SK-N-SH (cell line): Measurements from ENCODE around the gene BCAT1. TPM values are rescaled to one million over a fixed set of nuclear protein-coding genes. Genes with fewer than 3 reads are reported as not detected.

Experiments
- CTCF ChIA-PET: fragments of 300-600, 350-600 bp; formaldehyde crosslinking; extraction: SDS; loops from one replicate; lab custom pipeline; 2021; lab: Yijun Ruan, JAX
- POLR2A ChIA-PET: fragments of 350-600 bp; sonication (Branson Sonifier 250); formaldehyde crosslinking; extraction: SDS; loops from one replicate; lab custom pipeline; 2020; ENCODE audit warnings: antibody characterized with exemption, inconsistent platforms; lab: Yijun Ruan, JAX
- DNase-seq: peaks from one replicate; pipeline ENCODE4 v3.0.0; 2012
- H2AFZ ChIP-seq: fragments of 200-600 bp; sonication (generic); 2 replicates; pipeline ENCODE4 v1.8.1; 2016; ENCODE audit warnings: antibody characterized with exemption, mild to moderate bottlenecking, low read depth
- H3F3A ChIP-seq: fragments of 200-600 bp; sonication (generic); replicated peaks from 2 replicates; pipeline ENCODE3; 2016; ENCODE audit warnings: antibody characterized with exemption, mild to moderate bottlenecking; ENCODE audit not compliant: insufficient read depth
- H3K27ac ChIP-seq, 2 experiments: fragments of 200-500 bp in 1 of 2; fragments of 200-600 bp in 1 of 2; sonication (Bioruptor generic) in 1 of 2; sonication (generic), shearing (Covaris generic) in 1 of 2; 2 replicates each; pipeline versions ENCODE4 v1.5.1 to v1.6.1; 2014 to 2016; ENCODE audit warnings: low read depth in 2 of 2, inconsistent platforms in 1 of 2, low read length in 1 of 2, mild to moderate bottlenecking in 1 of 2, mixed read lengths in 1 of 2
- H3K27me3 ChIP-seq: fragments of 200-600 bp; sonication (generic), shearing (Covaris generic); 2 replicates; pipeline ENCODE4 v1.6.1; 2016; ENCODE audit warnings: mixed run types; ENCODE audit not compliant: insufficient read depth
- H3K36me3 ChIP-seq, 2 experiments: fragments of 200-500 bp in 1 of 2; fragments of 200-600 bp in 1 of 2; sonication (Bioruptor generic) in 1 of 2; sonication (generic) in 1 of 2; replicated peaks in 1 of 2; 2 replicates each; pipeline versions ENCODE3 to v1.5.1; 2014 to 2016; ENCODE audit warnings: low read length in 1 of 2, mild to moderate bottlenecking in 1 of 2; ENCODE audit not compliant: insufficient read depth in 2 of 2, control insufficient read depth in 1 of 2
- H3K4me1 ChIP-seq, 2 experiments: fragments of 200-500 bp in 1 of 2; fragments of 200-600 bp in 1 of 2; sonication (Bioruptor generic) in 1 of 2; sonication (generic), shearing (Covaris generic) in 1 of 2; 2 replicates each; pipeline versions ENCODE4 v1.5.1 to v1.6.1; 2014 to 2016; ENCODE audit warnings: low read depth in 1 of 2, low read length in 1 of 2, mixed run types in 1 of 2; ENCODE audit not compliant: insufficient read depth in 2 of 2, control insufficient read depth in 1 of 2
- H3K4me2 ChIP-seq: fragments of 200-600 bp; sonication (generic), shearing (Covaris generic); 2 replicates; pipeline ENCODE4 v1.6.1; 2017; ENCODE audit warnings: mixed run types
- H3K4me3 ChIP-seq, 2 experiments: fragments of 200-500 bp in 1 of 2; fragments of 200-600 bp in 1 of 2; sonication (Bioruptor generic) in 1 of 2; sonication (generic), shearing (Covaris generic) in 1 of 2; 2 replicates each; pipeline versions ENCODE4 v1.5.1 to v1.8.1; 2014 to 2016; ENCODE audit warnings: low read depth in 2 of 2, inconsistent platforms in 1 of 2, low read length in 1 of 2, mild to moderate bottlenecking in 1 of 2, mixed read lengths in 1 of 2, moderate library complexity in 1 of 2
- H3K79me2 ChIP-seq: fragments of 200-600 bp; sonication (generic); 2 replicates; pipeline ENCODE4 v1.8.1; 2017; ENCODE audit warnings: mild to moderate bottlenecking; ENCODE audit not compliant: insufficient read depth
- H3K9ac ChIP-seq: fragments of 200-600 bp; sonication (generic); 2 replicates; pipeline ENCODE4 v1.6.1; 2017; ENCODE audit warnings: mixed run types
- H3K9me2 ChIP-seq: fragments of 200-600 bp; sonication (generic); 2 replicates; pipeline ENCODE4 v1.6.1; 2017; ENCODE audit warnings: mixed run types
- H3K9me3 ChIP-seq: fragments of 200-600 bp; sonication (generic); 2 replicates; pipeline ENCODE4 v1.6.1; 2017; ENCODE audit warnings: mixed run types, mild to moderate bottlenecking, moderate library complexity
- H4K20me1 ChIP-seq: fragments of 200-600 bp; sonication (generic); 2 replicates; pipeline ENCODE4 v1.6.1; 2017; ENCODE audit warnings: mild to moderate bottlenecking, mixed run types; ENCODE audit not compliant: insufficient read depth
- ELF1 ChIP-seq: IDR thresholded peaks from 2 replicates; pipeline ENCODE4 v1.4.0; 2012
- FOXJ3 ChIP-seq: sonication (generic); formaldehyde crosslinking; IDR thresholded peaks from 2 replicates; pipeline ENCODE4 v1.5.1; 2020; ENCODE audit warnings: mild to moderate bottlenecking, missing genetic modification reagents
- GABPA ChIP-seq: IDR thresholded peaks from 2 replicates; pipeline ENCODE4 v1.4.0; 2012; ENCODE audit warnings: low read depth, mild to moderate bottlenecking
- MAX ChIP-seq: IDR thresholded peaks from 2 replicates; pipeline ENCODE4 v1.4.0; 2012; ENCODE audit warnings: low read depth
- MEF2A ChIP-seq: IDR thresholded peaks from 2 replicates; pipeline ENCODE4 v1.4.0; 2012; ENCODE audit warnings: low read depth, borderline replicate concordance
- NFIC ChIP-seq: IDR thresholded peaks from 2 replicates; pipeline ENCODE4 v1.4.0; 2012; ENCODE audit warnings: borderline replicate concordance
- NRF1 ChIP-seq: IDR thresholded peaks from 2 replicates; pipeline ENCODE4 v1.6.1; 2012; ENCODE audit warnings: low read depth, mild to moderate bottlenecking, low read length
- POLR2AphosphoS5 ChIP-seq: IDR thresholded peaks from 2 replicates; pipeline ENCODE4 v1.6.1; 2012; ENCODE audit warnings: low read depth, low read length
- RCOR1 ChIP-seq: fragments of 150-350 bp; IDR thresholded peaks from 2 replicates; pipeline ENCODE4 v1.6.1; 2017; ENCODE audit warnings: antibody characterized with exemption, low read length
- REST ChIP-seq: IDR thresholded peaks from 2 replicates; pipeline ENCODE4 v1.6.1; 2012; ENCODE audit warnings: mild to moderate bottlenecking, low read depth, low read length, moderate library complexity
- RFX5 ChIP-seq: IDR thresholded peaks from 2 replicates; pipeline ENCODE4 v1.6.1; 2012; ENCODE audit warnings: mild to moderate bottlenecking, improper control_type of control experiment, low read length
- RXRA ChIP-seq: IDR thresholded peaks from 2 replicates; pipeline ENCODE4 v1.4.0; 2012; ENCODE audit warnings: low read depth, mild to moderate bottlenecking, borderline replicate concordance
- SIN3A ChIP-seq: IDR thresholded peaks from 2 replicates; pipeline ENCODE4 v1.6.1; 2012; ENCODE audit warnings: low read depth, mild to moderate bottlenecking, low read length, moderate library complexity, borderline replicate concordance
- TAF1 ChIP-seq: IDR thresholded peaks from 2 replicates; pipeline ENCODE4 v1.6.1; 2012; ENCODE audit warnings: low read depth, mild to moderate bottlenecking, low read length, moderate library complexity, borderline replicate concordance
- TCF12 ChIP-seq: IDR thresholded peaks from 2 replicates; pipeline ENCODE4 v1.4.0; 2012
- TEAD4 ChIP-seq: IDR thresholded peaks from 2 replicates; pipeline ENCODE4 v1.4.0; 2012; ENCODE audit warnings: mild to moderate bottlenecking, borderline replicate concordance; ENCODE audit not compliant: insufficient read depth
- USF2 ChIP-seq: fragments of 150-350 bp; IDR thresholded peaks from 2 replicates; pipeline ENCODE4 v1.6.1; 2017; ENCODE audit warnings: antibody characterized with exemption, low read length, low read depth, borderline replicate concordance
- ZBTB33 ChIP-seq: IDR thresholded peaks from 2 replicates; pipeline ENCODE4 v1.4.0; 2012; ENCODE audit warnings: low read depth, borderline replicate concordance
- WGBS: methylation state at CpG from one replicate; pipeline ENCODE4 v1.1.6; 2017; ENCODE audit warnings: low lambda C conversion rate; 5-methylcytosine and 5-hydroxymethylcytosine counted together
- polyA plus RNA-seq, 3 experiments: library from polyadenylated mRNA; depleted of rRNA; stranded (reverse); fragments of >200 nt; gene quantifications; 2 replicates each; pipeline ENCODE4 v1.2.3, GENCODE V29; 2012

BCAT1 gene
- polyA plus RNA-seq, 1 of the 3 experiments (the other 2 are of a cell fraction), result 7.7 TPM

- CTCF ChIA-PET, result interaction anchor here (0.9 kb wide), 1 partner anchor 77 kb away, joined by 3 read pairs; no protein-coding TSS in a partner anchor
- H3K79me2 ChIP-seq, result peaks cover 92% of the 10 kb centered on the region
- DNase-seq, result no peak
These were observed 34.9 kb downstream of the BCAT1 start for GRCh38 chr12:24913953-24914352.

GRCh38 chr12:24913130-24913529 is 35.8 kb downstream of the BCAT1 start:
- Histone ChIP-seq H3K9me2 (no peaks in the 10 kb centered on the region), H3K79me2 (peaks cover 93% of the 10 kb centered on the region), H3K4me3 (no peak overlapping the region), H3K9ac (no peak overlapping the region), H2AFZ (no peak overlapping the region), H3K4me1 (peaks cover 19 to 25% of the 10 kb centered on the region in 2 experiments), H3K27ac (peak overlapping the region in 1 of 2 experiments; percentile 56; a peak in 2 of 4 replicates), H4K20me1 (peaks cover 11% of the 10 kb centered on the region), H3F3A (peaks cover 33% of the 10 kb centered on the region), H3K27me3 (no peaks in the 10 kb centered on the region), H3K36me3 (peaks cover 0 to 38% of the 10 kb centered on the region in 2 experiments), H3K9me3 (no peaks in the 10 kb centered on the region), H3K4me2 (no peak overlapping the region)
- POLR2A ChIA-PET, result no interaction called here
- DNase-seq, result peak; percentile 53
- 63% methylated on average over 3 of the region's 3 CpGs for WGBS
- CTCF ChIA-PET, result no interaction called here
- no peak for TF ChIP-seq SIN3A
- peak; percentile 82; the same call in 1 of the 2 replicates for TF ChIP-seq RCOR1
- TF ChIP-seq FOXJ3, result peak; percentile 57; the same call in 1 of the 2 replicates
- no peak for TF ChIP-seq RFX5
- TF ChIP-seq TAF1, result no peak
- no peak for TF ChIP-seq RXRA
- TF ChIP-seq ZBTB33, result no peak
- no peak for TF ChIP-seq USF2
- no peak for TF ChIP-seq MAX
- no peak for TF ChIP-seq MEF2A

More at GRCh38 chr12:24913953-24914352, 34.9 kb downstream of the BCAT1 start:
- Histone ChIP-seq H3K9ac (no peak overlapping the region), H3K36me3 (peaks cover 0 to 30% of the 10 kb centered on the region in 2 experiments), H4K20me1 (peaks cover 11% of the 10 kb centered on the region), H3K4me1 (peaks cover 19 to 25% of the 10 kb centered on the region in 2 experiments), H2AFZ (no peak overlapping the region), H3F3A (peaks cover 33% of the 10 kb centered on the region), H3K9me2 (no peaks in the 10 kb centered on the region), H3K4me2 (no peak overlapping the region), H3K27me3 (no peaks in the 10 kb centered on the region), H3K9me3 (no peaks in the 10 kb centered on the region), H3K27ac (peak overlapping the region in 1 of 2 experiments; percentile 56; a peak in 2 of 4 replicates), H3K4me3 (no peak overlapping the region)
- POLR2A ChIA-PET, result no interaction called here
- 88% methylated on average over 3 of the region's 3 CpGs for WGBS
- TF ChIP-seq RXRA (no peak), NFIC (no peak), TCF12 (no peak), TEAD4 (no peak), NRF1 (no peak), ELF1 (no peak), MAX (no peak), REST (no peak), FOXJ3 (no peak), RFX5 (no peak), GABPA (no peak), POLR2AphosphoS5 (no peak)
